GM19025 (cell line): ENCODE measurements around the gene ICOS.
"Not testable (repeated sequence)": the region's sequence is repeated elsewhere in the genome, so short reads cannot be mapped to it uniquely, and the experiment has no call there.

Source experiments
- ATAC-seq: cut with Tn5 transposase; IDR thresholded peaks from one replicate; pipeline ENCODE4 v1.9.1; 2021; ENCODE audit warnings: mild to moderate bottlenecking, low read depth, moderate library complexity; ENCODE audit not compliant: unreplicated experiment

The ICOS gene

GRCh38 chr2:203915256-203915655 is 21.3 kb upstream of the ICOS start:
- no peak for ATAC-seq

GRCh38 chr2:203916756-203917155 is 19.8 kb upstream of the ICOS start:
- ATAC-seq = no peak

- no peak for ATAC-seq
Observed at GRCh38 chr2:203918264-203918663, 18.3 kb upstream of the ICOS start.

GRCh38 chr2:203918839-203919238 is 17.7 kb upstream of the ICOS start:
- ATAC-seq = no peak

GRCh38 chr2:203925512-203926158 is 10.9 kb upstream of the ICOS start:
- ATAC-seq = no peak

GRCh38 chr2:203928849-203929248 is 7.7 kb upstream of the ICOS start:
- no peak for ATAC-seq

- ATAC-seq = not testable (repeated sequence)
Observed at GRCh38 chr2:203931262-203931661, 5.3 kb upstream of the ICOS start.

GRCh38 chr2:203934041-203934492 is 2.5 kb upstream of the ICOS start:
- no peak for ATAC-seq

- ATAC-seq = no peak
Observed at GRCh38 chr2:203934711-203935438, 1.7 kb upstream of the ICOS start.

- no peak for ATAC-seq
Observed at GRCh38 chr2:203935568-203935967, 995 bp upstream of the ICOS start.

- ATAC-seq = no peak
Observed at GRCh38 chr2:203936949-203937348, 386 bp downstream of the ICOS start.

GRCh38 chr2:203937788-203938187 is 1.2 kb downstream of the ICOS start:
- ATAC-seq = no peak

- no peak for ATAC-seq
Observed at GRCh38 chr2:203940039-203940438, 3.5 kb downstream of the ICOS start.

GRCh38 chr2:203943493-203944382 is 7.2 kb downstream of the ICOS start:
- ATAC-seq = not testable (repeated sequence)

GRCh38 chr2:203948733-203949132 is 12.2 kb downstream of the ICOS start:
- ATAC-seq = peak; percentile 58

- ATAC-seq = peak; percentile 19
Observed at GRCh38 chr2:203949228-203949627, 12.7 kb downstream of the ICOS start.

- no peak for ATAC-seq
Observed at GRCh38 chr2:203951366-203951902, 14.9 kb downstream of the ICOS start.

- no peak for ATAC-seq
Observed at GRCh38 chr2:203959265-203959664, 22.7 kb downstream of the ICOS start.

GRCh38 chr2:203959672-203960071 is 23.1 kb downstream of the ICOS start:
- ATAC-seq = no peak

- ATAC-seq = no peak
Observed at GRCh38 chr2:203960811-203961210, 24.2 kb downstream of the ICOS start.

- ATAC-seq = not testable (repeated sequence)
Observed at GRCh38 chr2:203965190-203965589, 28.6 kb downstream of the ICOS start.
